HEK293T (cell line): ENCODE measurements around the gene ARHGAP42.

Experiments
- CTCF ChIA-PET: fragments of 350-600 bp; formaldehyde crosslinking; extraction: SDS; loops from one replicate; lab custom pipeline; 2021; ENCODE audit warnings: antibody characterized with exemption, inconsistent platforms; lab: Yijun Ruan, JAX
- POLR2A ChIA-PET: fragments of 350-600 bp; formaldehyde crosslinking; extraction: SDS; loops from one replicate; lab custom pipeline; 2020; ENCODE audit warnings: antibody characterized with exemption, inconsistent platforms; lab: Yijun Ruan, JAX
- DNase-seq: peaks from one replicate; pipeline ENCODE4 v3.0.0; 2012; ENCODE audit warnings: mixed read lengths; ENCODE audit errors: extremely low spot score
- ARNT ChIP-seq: fragments of 450-650 bp; IDR thresholded peaks from 2 replicates; pipeline ENCODE4 v1.6.1; 2017; ENCODE audit warnings: mild to moderate bottlenecking
- BHLHE40 ChIP-seq: fragments of 450-650 bp; IDR thresholded peaks from 2 replicates; pipeline ENCODE4 v1.6.1; 2016; ENCODE audit warnings: mild to moderate bottlenecking, moderate library complexity, borderline replicate concordance
- CTBP1 ChIP-seq: fragments of 450-650 bp; IDR thresholded peaks from 2 replicates; pipeline ENCODE4 v1.6.1; 2016; ENCODE audit warnings: borderline replicate concordance
- ELF4 ChIP-seq: fragments of 450-650 bp; IDR thresholded peaks from 2 replicates; pipeline ENCODE4 v1.6.1; 2017; ENCODE audit warnings: antibody characterized with exemption
- FOXA1 ChIP-seq: fragments of 450-650 bp; IDR thresholded peaks from 2 replicates; pipeline ENCODE4 v1.6.1; 2016; ENCODE audit warnings: mild to moderate bottlenecking
- FOXK2 ChIP-seq: fragments of 450-650 bp; IDR thresholded peaks from 2 replicates; pipeline ENCODE4 v1.6.1; 2016; ENCODE audit warnings: mild to moderate bottlenecking
- FOXM1 ChIP-seq: fragments of 450-650 bp; IDR thresholded peaks from 2 replicates; pipeline ENCODE4 v1.6.1; 2017; ENCODE audit warnings: mild to moderate bottlenecking, borderline replicate concordance
- HDGF ChIP-seq: fragments of 450-650 bp; IDR thresholded peaks from 2 replicates; pipeline ENCODE4 v1.6.1; 2017; ENCODE audit warnings: antibody characterized with exemption, borderline replicate concordance
- L3MBTL2 ChIP-seq: fragments of 450-650 bp; conservative IDR thresholded peaks from 2 replicates; pipeline ENCODE4 v1.6.1; 2016; ENCODE audit warnings: mild to moderate bottlenecking
- LEF1 ChIP-seq: fragments of 450-650 bp; IDR thresholded peaks from 2 replicates; pipeline ENCODE4 v1.6.1; 2017; ENCODE audit warnings: mild to moderate bottlenecking, borderline replicate concordance
- NFRKB ChIP-seq: fragments of 450-650 bp; IDR thresholded peaks from 2 replicates; pipeline ENCODE4 v1.6.1; 2016; ENCODE audit warnings: mild to moderate bottlenecking, moderate library complexity
- PKNOX1 ChIP-seq: fragments of 450-650 bp; IDR thresholded peaks from 2 replicates; pipeline ENCODE4 v1.6.1; 2016
- SP1 ChIP-seq: fragments of 450-650 bp; IDR thresholded peaks from 2 replicates; pipeline ENCODE4 v1.6.1; 2017
- SUZ12 ChIP-seq: fragments of 450-650 bp; IDR thresholded peaks from 2 replicates; pipeline ENCODE4 v1.6.1; 2016; ENCODE audit warnings: mild to moderate bottlenecking
- TARDBP ChIP-seq: fragments of 450-650 bp; IDR thresholded peaks from 2 replicates; pipeline ENCODE4 v1.6.1; 2016
- ZNF384 ChIP-seq: fragments of 450-650 bp; IDR thresholded peaks from 2 replicates; pipeline ENCODE4 v1.6.1; 2016

The ARHGAP42 gene

GRCh38 chr11:100777103-100777502 lies 90.0 kb downstream of the ARHGAP42 start:
- no peak for DNase-seq
- TF ChIP-seq LEF1 (no peak), SP1 (no peak), SUZ12 (no peak), FOXM1 (no peak), NFRKB (no peak), TARDBP (no peak), HDGF (no peak), ZNF384 (no peak), L3MBTL2 (no peak), PKNOX1 (no peak), BHLHE40 (no peak), ELF4 (no peak), ARNT (no peak), CTBP1 (no peak), FOXK2 (no peak), FOXA1 (no peak)
- POLR2A ChIA-PET = no interaction called here
- CTCF ChIA-PET = interaction anchor here (0.6 kb wide), 1 partner anchor 37 kb away, joined by 3 read pairs; no protein-coding TSS in a partner anchor

GRCh38 chr11:100777736-100778135 lies 90.6 kb downstream of the ARHGAP42 start:
- DNase-seq = no peak
- no peak for TF ChIP-seq SP1
- no peak for TF ChIP-seq PKNOX1
- no peak for TF ChIP-seq FOXM1
- no peak for TF ChIP-seq LEF1
- no peak for TF ChIP-seq FOXA1
- no peak for TF ChIP-seq SUZ12
- no peak for TF ChIP-seq TARDBP
- no peak for TF ChIP-seq L3MBTL2
- TF ChIP-seq FOXK2 = no peak
- TF ChIP-seq ZNF384 = no peak
- no peak for TF ChIP-seq BHLHE40
- no peak for TF ChIP-seq ELF4
- no peak for TF ChIP-seq ARNT
- no peak for TF ChIP-seq HDGF
- ChIA-PET CTCF (interaction anchor here (1.0 kb wide), 1 partner anchor 16 kb away, joined by 3 read pairs; no protein-coding TSS in a partner anchor), POLR2A (no interaction called here)

- TF ChIP-seq TARDBP (no peak), FOXM1 (no peak), HDGF (no peak), SP1 (no peak), NFRKB (no peak), PKNOX1 (no peak), L3MBTL2 (no peak), ARNT (no peak), FOXA1 (no peak), ZNF384 (no peak), CTBP1 (no peak), BHLHE40 (no peak), SUZ12 (no peak), FOXK2 (no peak), LEF1 (no peak), ELF4 (no peak)
- no peak for DNase-seq
- POLR2A ChIA-PET = no interaction called here
- CTCF ChIA-PET = interaction anchor here (0.6 to 1.0 kb wide), 2 partner anchors 16 to 41 kb away, joined by 3 to 4 read pairs; no protein-coding TSS in a partner anchor
Observed at GRCh38 chr11:100778166-100778785, 91.2 kb downstream of the ARHGAP42 start.

GRCh38 chr11:100780470-100780869 lies 93.4 kb downstream of the ARHGAP42 start:
- POLR2A ChIA-PET = no interaction called here
- CTCF ChIA-PET = no interaction called here
- DNase-seq = no peak
- no peak for TF ChIP-seq FOXA1
- TF ChIP-seq L3MBTL2 = no peak
- no peak for TF ChIP-seq LEF1
- no peak for TF ChIP-seq ARNT
- no peak for TF ChIP-seq FOXM1
- no peak for TF ChIP-seq TARDBP
- no peak for TF ChIP-seq BHLHE40
- no peak for TF ChIP-seq ZNF384
- TF ChIP-seq ELF4 = no peak
- no peak for TF ChIP-seq SUZ12
- no peak for TF ChIP-seq PKNOX1
- no peak for TF ChIP-seq FOXK2
- no peak for TF ChIP-seq SP1
- no peak for TF ChIP-seq HDGF
- no peak for TF ChIP-seq NFRKB

- TF ChIP-seq ARNT = no peak
- no peak for TF ChIP-seq CTBP1
- no peak for TF ChIP-seq HDGF
- no peak for TF ChIP-seq TARDBP
- TF ChIP-seq ELF4 = no peak
- TF ChIP-seq PKNOX1 = no peak
- TF ChIP-seq SP1 = no peak
- no peak for TF ChIP-seq BHLHE40
- no peak for TF ChIP-seq NFRKB
- TF ChIP-seq SUZ12 = no peak
- no peak for TF ChIP-seq L3MBTL2
- TF ChIP-seq FOXM1 = no peak
- TF ChIP-seq LEF1 = no peak
- TF ChIP-seq FOXK2 = no peak
- no peak for TF ChIP-seq FOXA1
- TF ChIP-seq ZNF384 = no peak
- DNase-seq = no peak
- ChIA-PET POLR2A (no interaction called here), CTCF (no interaction called here)
Observed at GRCh38 chr11:100785148-100785983, 98.3 kb downstream of the ARHGAP42 start.
